ENCODE results near the gene DRP2. TPM values are rescaled to one million over a fixed set of nuclear protein-coding genes. Genes with fewer than 3 reads are reported as not detected.

Gene DRP2
- total and polyA plus RNA-seq, 4 donors: 0.18 to 1.9 (median 0.89) TPM

- intact Hi-C loops (cut with DNase I): no loop called here
- H3K36me3 ChIP-seq (ENCODE audit: control insufficient read depth in 1 of 2, insufficient read depth in 2 of 2, low read length in 1 of 2): no peaks in the 10 kb centered on the region
- no peak overlapping the region for H3K27ac ChIP-seq (ENCODE audit: low read depth in 1 of 2, low read length in 2 of 2)
- H3K27me3 ChIP-seq (ENCODE audit: control insufficient read depth in 1 of 2, insufficient read depth in 2 of 2, low read length in 1 of 2): no peaks in the 10 kb centered on the region
- ATAC-seq (ENCODE audit: low FRiP score) (no peak), DNase-seq (no peak)
- H3K4me3 ChIP-seq (ENCODE audit: low read length in 2 of 2): no peak overlapping the region
- H3K4me1 ChIP-seq (ENCODE audit: control insufficient read depth in 1 of 2, insufficient read depth in 2 of 2, low read length in 2 of 2): no peaks in the 10 kb centered on the region
- H3K9me3 ChIP-seq (ENCODE audit: control insufficient read depth, low read length): no peaks in the 10 kb centered on the region
- WGBS, 2 donors: 63 to 94% methylated on average over 1 of the region's 1 CpG
Observed at GRCh38 chrX:101303790-101304189, 84.2 kb downstream of the DRP2 start.

Other genes with a start within 250 kb of the DRP2 start
- 10 to 100 TPM; 15.1 to 19.6 TPM for gene TRMT2B, start 167.7 kb upstream of the DRP2 start, total RNA-seq
- gene TRMT2B, start 167.7 kb upstream of the DRP2 start, polyA plus RNA-seq: 1 to 10 TPM; 6.3 TPM
- 1 to 10 TPM; 3.2 to 3.7 TPM for gene TMEM35A, start 140.9 kb upstream of the DRP2 start, total RNA-seq
- gene TMEM35A, start 140.9 kb upstream of the DRP2 start, polyA plus RNA-seq: 1 to 10 TPM; 2.9 to 3.7 TPM
- 1 to 10 TPM; 1.3 to 1.7 TPM for gene CENPI, start 121.6 kb upstream of the DRP2 start, total RNA-seq
- under 1 TPM in 1 of 2 donors, not detected in 1; 0.18 TPM for gene CENPI, start 121.6 kb upstream of the DRP2 start, polyA plus RNA-seq
- gene TAF7L, start 71.5 kb downstream of the DRP2 start, total RNA-seq: not detected
- gene TAF7L, start 71.5 kb downstream of the DRP2 start, polyA plus RNA-seq: under 1 TPM in 1 of 2 donors, not detected in 1; 0.31 TPM
- 1 to 10 TPM; 7.8 to 9.1 TPM for gene TIMM8A, start 129.0 kb downstream of the DRP2 start, total RNA-seq
- 1 to 10 TPM; 3.1 to 7.6 TPM for gene TIMM8A, start 129.0 kb downstream of the DRP2 start, polyA plus RNA-seq
- gene BTK, start 166.4 kb downstream of the DRP2 start, total RNA-seq: 10 to 100 TPM in 1 of 2 donors, 1 to 10 TPM in 1; 7.8 to 21.0 TPM
- gene BTK, start 166.4 kb downstream of the DRP2 start, polyA plus RNA-seq: 1 to 10 TPM; 3.7 to 4.4 TPM
- 100 to 1,000 TPM; 124 to 145 TPM for gene RPL36A, start 171.2 kb downstream of the DRP2 start, total RNA-seq
- gene RPL36A, start 171.2 kb downstream of the DRP2 start, polyA plus RNA-seq: 1,000 to 10,000 TPM; 1,899 to 2,826 TPM
- gene GLA, start 188.1 kb downstream of the DRP2 start, total RNA-seq: 10 to 100 TPM; 23.7 to 26.0 TPM
- gene GLA, start 188.1 kb downstream of the DRP2 start, polyA plus RNA-seq: 10 to 100 TPM; 25.3 to 41.4 TPM
- gene HNRNPH2, start 188.4 kb downstream of the DRP2 start, total RNA-seq: 10 to 100 TPM; 52.9 to 53.1 TPM
- gene HNRNPH2, start 188.4 kb downstream of the DRP2 start, polyA plus RNA-seq: 10 to 100 TPM; 49.3 to 51.1 TPM

All from aorta (tissue), 5 donors.